Heart left ventricle (tissue), 16 donors: Measurements from ENCODE around the gene TRH. TPM values are rescaled to one million over a fixed set of nuclear protein-coding genes. Genes with fewer than 3 reads are reported as not detected.

Source experiments
- ATAC-seq, 4 donors: fragments of 200-7000 bp; cut with Tn5 transposase; one replicate each; pipeline ENCODE4 v1.9.1; 2020 to 2022; ENCODE audit warnings: moderate library complexity in 4 of 4, mild to moderate bottlenecking in 3 of 4, moderate number of reproducible peaks in 1 of 4
- DNase-seq, 5 donors: peaks; one replicate each; pipeline ENCODE4 v3.0.0-alpha.2; 2020
- H3K27ac ChIP-seq, 12 donors: fragments of 200-600 bp; sonication (generic) in 4 of 12; one replicate each; pipeline versions ENCODE4 v1.5.0 to v1.8.0; 2016 to 2022; ENCODE audit warnings: mild to moderate bottlenecking in 2 of 12
- H3K27me3 ChIP-seq, 9 donors: fragments of 200-600 bp; sonication (generic) in 2 of 9; one replicate each; pipeline versions ENCODE4 v1.5.1 to v1.8.0; 2016 to 2022; ENCODE audit warnings: mild to moderate bottlenecking in 3 of 9
- H3K36me3 ChIP-seq, 9 donors: fragments of 200-600 bp; sonication (generic) in 2 of 9; one replicate each; pipeline versions ENCODE4 v1.5.0 to v1.8.0; 2018 to 2022; ENCODE audit warnings: mild to moderate bottlenecking in 2 of 9
- H3K4me1 ChIP-seq, 12 donors: fragments of 200-600 bp; sonication (generic) in 4 of 12; one replicate each; pipeline versions ENCODE4 v1.5.0 to v1.8.0; 2016 to 2022; ENCODE audit warnings: mild to moderate bottlenecking in 3 of 12
- H3K4me3 ChIP-seq, 12 donors: fragments of 200-600 bp; sonication (generic) in 4 of 12; one replicate each; pipeline versions ENCODE4 v1.5.0 to v1.8.0; 2017 to 2022; ENCODE audit warnings: mild to moderate bottlenecking in 9 of 12, moderate library complexity in 4 of 12
- H3K9me3 ChIP-seq, 12 donors: fragments of 200-600 bp; sonication (generic) in 4 of 12; one replicate each; pipeline versions ENCODE4 v1.5.0 to v1.8.0; 2016 to 2022; ENCODE audit warnings: mild to moderate bottlenecking in 1 of 12
- POLR2A ChIP-seq, 2 donors: fragments of 450-650 bp; IDR thresholded peaks; one replicate each; pipeline ENCODE4 v1.6.1; 2017; ENCODE audit warnings: antibody characterized with exemption in 2 of 2, mild to moderate bottlenecking in 2 of 2, moderate library complexity in 2 of 2
- WGBS, 4 donors: extraction: QIAGEN DNeasy Blood & Tissue Kit in 2 of 4; methylation state at CpG; one replicate each; pipeline versions ENCODE4 v1.1.5 to v1.1.7; 2013 to 2018; 5-methylcytosine and 5-hydroxymethylcytosine counted together
- intact Hi-C, 10 donors: fragments of 100-400 bp; cut with DNase I; formaldehyde crosslinking; loops; one replicate each; pipeline versions ENCODE4 v1.11.1 to v1.14.2; 2022
- polyA plus RNA-seq, 2 donors: library from polyadenylated mRNA; stranded (reverse); fragments of 200-250 nt; gene quantifications; one replicate each; pipeline ENCODE4 v1.2.3, GENCODE V29; 2013
- total RNA-seq, 9 donors: library from RNA; depleted of rRNA in 2 of 9; stranded (reverse); fragments of >200 nt in 2 of 9; fragmentation: NEBNext Ultra II Directional in 3 of 9; extraction: Animal tissue kit (Norgen Biotek cat#: 25700) in 3 of 9; gene quantifications; one replicate each; pipeline versions ENCODE4 v1.1.0 to v1.2.4, GENCODE V29; 2016 to 2023
- TF ChIP-seq, protein P1 (sequence below), 12 donors: fragments of 200-600 bp; sonication (generic) in 4 of 12; IDR thresholded peaks; one replicate each; pipeline versions ENCODE4 v1.5.0 to v1.8.0; 2018 to 2022; ENCODE audit warnings: antibody characterized with exemption in 12 of 12, mild to moderate bottlenecking in 5 of 12
- donor health status: ischemic (EF 13 %, LVEDD 7.1; RV severe dilation, severe dysfunction).
- donor health status: healthy with polysubstance abuse.
- donor health status: DM: no; HTN: yes; CAD: no.
- donor health status: DM: no; HTN: no; CAD: no.
- donor health status: ischemic (EF 25% LVEDD 6.9; RV normal size, moderate dysfunction).
- donor health status: ischemic (EF 25% LVEDD 5.7; RV mildly dilated, moderate dysfunction).
- donor health status: healthy.
- donor health status: DM: yes; HTN: yes; CAD: no.
- donor health status: ischemic (EF 35%, LVEDD 5.7; RV mildly dilated, moderate dysfunction).
- donor health status: nonischemic (EF 11% LVEDD 7.7; RV severe dilation, severe dysfunction).
- donor health status: DM: yes; HTN: yes; CAD: no.
- donor health status: PGD.
- donor health status: ischemic (EF 29% LVEDD 5.4; RV normal size, mild dysfunction).
- donor health status: nonischemic (EF 23%, LVEDD 6.1; RV moderate dilation, normal function).

Gene TRH
- total and polyA plus RNA-seq, 11 donors = not detected

DNA sequence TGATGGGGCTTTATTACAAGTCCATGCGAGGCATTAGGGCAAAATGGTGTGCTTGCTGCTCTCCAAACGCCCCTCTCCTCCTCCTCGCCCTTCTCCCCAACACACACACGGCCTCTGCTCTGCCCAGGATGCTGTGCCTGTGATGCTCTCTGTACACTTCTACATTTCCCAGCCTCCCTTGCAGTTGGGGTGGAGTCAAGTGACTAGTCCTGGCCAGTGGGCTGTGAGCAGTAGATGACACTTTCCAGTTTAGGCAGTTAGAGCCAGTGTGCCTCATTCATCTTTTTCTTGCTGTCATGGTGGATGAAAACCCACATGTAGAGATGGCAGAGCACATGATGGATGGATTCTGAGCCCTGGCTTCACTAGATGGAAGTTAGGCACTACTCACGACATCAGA is 5.4 kb downstream of the TRH start:
- ATAC-seq = no peak
- Histone ChIP-seq H3K36me3 (no peaks in the 10 kb centered on the region), H3K4me1 (peaks cover 0 to 15% (median 8%) of the 10 kb centered on the region in 12 donors), H3K9me3 (no peaks in the 10 kb centered on the region), H3K27ac (no peak overlapping the region), H3K27me3 (peaks cover 21 to 67% (median 34%) of the 10 kb centered on the region in 9 donors), H3K4me3 (no peak overlapping the region)
- TF ChIP-seq, protein P1, sequence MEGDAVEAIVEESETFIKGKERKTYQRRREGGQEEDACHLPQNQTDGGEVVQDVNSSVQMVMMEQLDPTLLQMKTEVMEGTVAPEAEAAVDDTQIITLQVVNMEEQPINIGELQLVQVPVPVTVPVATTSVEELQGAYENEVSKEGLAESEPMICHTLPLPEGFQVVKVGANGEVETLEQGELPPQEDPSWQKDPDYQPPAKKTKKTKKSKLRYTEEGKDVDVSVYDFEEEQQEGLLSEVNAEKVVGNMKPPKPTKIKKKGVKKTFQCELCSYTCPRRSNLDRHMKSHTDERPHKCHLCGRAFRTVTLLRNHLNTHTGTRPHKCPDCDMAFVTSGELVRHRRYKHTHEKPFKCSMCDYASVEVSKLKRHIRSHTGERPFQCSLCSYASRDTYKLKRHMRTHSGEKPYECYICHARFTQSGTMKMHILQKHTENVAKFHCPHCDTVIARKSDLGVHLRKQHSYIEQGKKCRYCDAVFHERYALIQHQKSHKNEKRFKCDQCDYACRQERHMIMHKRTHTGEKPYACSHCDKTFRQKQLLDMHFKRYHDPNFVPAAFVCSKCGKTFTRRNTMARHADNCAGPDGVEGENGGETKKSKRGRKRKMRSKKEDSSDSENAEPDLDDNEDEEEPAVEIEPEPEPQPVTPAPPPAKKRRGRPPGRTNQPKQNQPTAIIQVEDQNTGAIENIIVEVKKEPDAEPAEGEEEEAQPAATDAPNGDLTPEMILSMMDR (IDR thresholded peaks at IDR 0.05) = no peak
- TF ChIP-seq POLR2A (IDR thresholded peaks at IDR 0.05) = no peak
- 83 to 92% (median 90%) methylated on average over 5 of the region's 5 CpGs for WGBS, 4 donors
- DNase-seq = no peak
- intact Hi-C loops = no loop called here

DNA sequence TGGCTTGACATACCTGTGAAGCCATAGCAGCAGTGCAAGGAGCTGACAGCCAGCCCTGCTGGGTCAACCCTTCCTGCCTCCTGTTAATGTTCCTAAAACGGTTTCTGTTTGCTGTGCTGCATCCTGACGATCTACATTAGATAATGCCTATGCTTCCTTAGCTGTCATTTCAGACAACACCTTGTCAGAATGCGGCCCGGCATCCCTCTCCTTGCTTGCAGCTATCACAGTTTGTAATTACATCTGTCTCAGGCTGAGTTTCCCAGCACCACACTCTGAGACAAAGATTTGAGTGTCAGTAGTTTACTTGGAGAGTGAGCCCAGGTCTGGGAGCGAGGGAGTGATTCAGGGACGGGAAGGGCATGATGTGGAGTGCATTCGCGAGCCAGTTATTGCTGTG is 9.0 kb downstream of the TRH start:
- TF ChIP-seq, protein P1 (IDR thresholded peaks at IDR 0.05) = no peak
- no peak for TF ChIP-seq POLR2A (IDR thresholded peaks at IDR 0.05)
- Histone ChIP-seq H3K27ac (no peak overlapping the region), H3K4me3 (no peak overlapping the region), H3K9me3 (no peaks in the 10 kb centered on the region), H3K4me1 (peaks cover 0 to 6% (median 0%) of the 10 kb centered on the region in 12 donors), H3K27me3 (peaks cover 0 to 31% (median 3%) of the 10 kb centered on the region in 9 donors), H3K36me3 (no peaks in the 10 kb centered on the region)
- WGBS, 4 donors = 56 to 64% (median 59%) methylated on average over 8 of the region's 8 CpGs
- intact Hi-C loops = no loop called here
- DNase-seq (no peak), ATAC-seq (no peak)

DNA sequence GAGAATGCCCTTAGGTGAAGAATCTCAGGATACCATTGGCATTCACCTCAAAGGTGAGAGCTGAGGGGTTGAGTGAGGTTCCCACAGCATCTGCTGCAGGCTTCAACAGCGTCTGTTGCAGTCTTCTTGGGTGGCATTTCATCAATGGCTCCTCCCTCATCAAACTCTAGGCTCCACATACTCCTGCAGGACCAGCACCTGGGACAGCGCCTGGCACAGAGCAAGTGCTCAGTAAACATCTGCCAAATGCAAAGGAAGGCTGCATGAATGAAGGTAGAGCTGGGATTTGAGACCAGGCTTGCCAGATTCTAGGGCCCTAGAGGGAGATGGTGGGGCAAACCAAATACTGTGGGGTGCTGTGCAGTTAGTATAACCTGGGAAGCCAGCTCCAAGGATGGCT is 9.6 kb downstream of the TRH start:
- H3K9me3 ChIP-seq = no peaks in the 10 kb centered on the region
- H3K4me3 ChIP-seq = no peak overlapping the region
- no peak overlapping the region for H3K27ac ChIP-seq
- TF ChIP-seq POLR2A (IDR thresholded peaks at IDR 0.05) = no peak
- TF ChIP-seq, protein P1 (IDR thresholded peaks at IDR 0.05) = no peak
- H3K27me3 ChIP-seq = peaks cover 0 to 25% (median 3%) of the 10 kb centered on the region in 9 donors
- intact Hi-C loops = no loop called here
- 62 to 100% (median 76%) methylated on average over 1 to 2 of the region's 2 CpGs for WGBS, 4 donors
- DNase-seq = no peak
- peaks cover 0 to 6% (median 0%) of the 10 kb centered on the region in 12 donors for H3K4me1 ChIP-seq
- ATAC-seq = no peak
- H3K36me3 ChIP-seq = no peaks in the 10 kb centered on the region

DNA sequence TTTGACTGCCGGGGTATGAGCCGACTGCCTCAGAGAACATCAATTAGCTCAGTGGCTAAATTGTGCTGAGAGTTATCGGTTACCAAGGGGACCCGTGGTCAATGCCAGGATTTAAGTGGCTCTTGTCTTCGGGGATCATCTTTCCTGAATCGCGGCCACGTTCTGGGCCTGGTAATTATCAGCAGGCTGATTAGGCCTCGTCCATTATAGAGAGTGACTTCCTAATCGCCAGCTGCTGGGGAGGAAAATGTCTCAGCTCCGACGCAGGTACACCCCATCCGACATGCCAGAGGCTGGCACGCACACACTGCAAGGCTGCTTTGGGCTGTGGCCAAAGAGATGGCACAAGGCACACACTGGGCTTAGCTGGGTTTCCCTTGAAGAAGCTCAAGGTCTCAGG is 10.6 kb downstream of the TRH start:
- no peak overlapping the region for H3K4me3 ChIP-seq
- DNase-seq (peak in 2 of 5 donors; percentile 51 to 72), ATAC-seq (peak; percentile 73 to 90 (median 84))
- no peaks in the 10 kb centered on the region for H3K36me3 ChIP-seq
- intact Hi-C loops = no loop called here
- peaks cover 0 to 15% (median 0%) of the 10 kb centered on the region in 9 donors for H3K27me3 ChIP-seq
- TF ChIP-seq POLR2A (IDR thresholded peaks at IDR 0.05) = no peak
- TF ChIP-seq, protein P1 (IDR thresholded peaks at IDR 0.05) = no peak
- peaks cover 0 to 6% (median 0%) of the 10 kb centered on the region in 12 donors for H3K4me1 ChIP-seq
- H3K9me3 ChIP-seq = no peaks in the 10 kb centered on the region
- no peak overlapping the region for H3K27ac ChIP-seq
- 40 to 64% (median 49%) methylated on average over 11 to 14 of the region's 14 CpGs for WGBS, 4 donors
